GM19397 (cell line): ENCODE measurements around the gene ZNF771.

ENCODE experiments used
- ATAC-seq: cut with Tn5 transposase; IDR thresholded peaks from one replicate; pipeline ENCODE4 v1.9.1; 2021; ENCODE audit warnings: mild to moderate bottlenecking, moderate library complexity; ENCODE audit not compliant: unreplicated experiment

Gene ZNF771

GRCh38 chr16:30407102-30407803 lies at the start of gene ZNF771:
Gene ZNF771, plus strand, starts transcription at chr16:30407606. Its CDS starts 448 bp downstream, at chr16:30408054.
- ATAC-seq, result peak; percentile 76

DNA sequence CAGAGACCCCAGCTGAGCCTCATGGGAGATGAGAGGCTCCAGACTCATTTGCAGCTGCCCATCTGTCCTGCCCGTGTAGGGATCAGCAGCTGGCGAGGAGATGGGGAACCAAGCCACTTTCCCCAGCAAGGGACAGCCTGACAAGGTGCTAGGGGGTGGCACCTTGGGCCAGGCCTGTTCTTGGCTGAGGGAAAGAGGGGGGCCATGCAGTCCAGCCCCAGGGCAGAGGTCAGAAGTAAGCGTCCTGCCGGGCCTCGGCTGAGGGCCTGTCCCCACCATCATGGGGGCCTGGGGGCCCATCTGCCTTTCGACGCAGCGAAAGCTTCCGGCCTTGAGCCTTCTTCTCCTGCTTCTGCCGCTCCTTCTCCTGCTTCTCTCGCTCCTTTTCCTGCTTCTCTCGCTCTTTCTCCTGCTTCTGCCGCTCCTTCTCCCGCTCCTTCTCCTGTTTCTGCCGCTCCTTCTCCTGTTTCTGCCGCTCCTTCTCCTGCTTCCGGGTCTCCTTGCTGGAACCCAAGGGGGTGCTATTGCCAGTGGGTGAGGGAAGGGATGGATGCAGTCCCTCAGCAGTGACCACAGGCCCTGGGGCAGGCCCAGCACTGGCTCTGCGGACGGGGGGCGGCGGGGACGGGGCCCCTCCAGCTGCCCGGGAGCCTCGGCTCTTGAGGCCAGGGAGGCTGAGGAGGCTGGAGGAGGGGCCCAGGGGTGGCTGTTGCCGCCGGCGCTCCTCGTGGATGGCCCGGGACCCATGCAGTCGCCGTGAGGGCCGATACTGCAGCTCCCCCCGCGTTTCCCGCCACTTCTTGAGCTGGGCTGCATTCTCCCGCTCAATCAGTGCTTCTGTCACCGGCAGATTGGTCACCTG lies 49.5 kb upstream of the ZNF771 start:
- ATAC-seq, result no peak

GRCh38 chr16:30358577-30358936 lies 48.8 kb upstream of the ZNF771 start:
- ATAC-seq, result no peak

- no peak for ATAC-seq
These were observed 48.2 kb upstream of the ZNF771 start for GRCh38 chr16:30358990-30359870.

- ATAC-seq, result no peak
These were observed 47.6 kb upstream of the ZNF771 start for GRCh38 chr16:30359871-30360170.

GRCh38 chr16:30361180-30361579 lies 46.2 kb upstream of the ZNF771 start:
- no peak for ATAC-seq

DNA sequence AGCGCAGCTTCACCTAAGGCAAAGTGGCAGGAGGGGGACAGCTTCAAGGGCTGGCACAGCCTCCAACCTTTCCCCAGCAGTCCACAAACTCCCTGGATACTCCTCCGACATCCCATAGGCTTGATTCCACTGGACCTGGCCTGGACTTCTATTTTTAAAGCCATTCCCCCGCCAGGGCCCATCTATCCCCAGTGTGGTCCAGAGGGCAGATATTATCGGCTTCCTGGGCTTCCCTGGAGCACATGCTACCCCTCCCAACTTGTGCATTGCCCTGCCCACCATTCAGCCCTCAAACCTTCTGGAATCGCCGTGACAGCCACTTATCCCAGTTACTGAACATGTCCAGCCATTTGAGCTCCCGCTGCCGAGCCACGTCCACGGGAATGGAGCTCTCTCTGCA lies 42.2 kb upstream of the ZNF771 start:
- no peak for ATAC-seq

- ATAC-seq, result no peak
These were observed 40.9 kb upstream of the ZNF771 start for GRCh38 chr16:30366511-30366910.

- no peak for ATAC-seq
These were observed 39.9 kb upstream of the ZNF771 start for GRCh38 chr16:30367349-30368009.

- ATAC-seq, result no peak
These were observed 39.1 kb upstream of the ZNF771 start for GRCh38 chr16:30368122-30368791.

GRCh38 chr16:30368792-30369090 lies 38.7 kb upstream of the ZNF771 start:
- no peak for ATAC-seq

GRCh38 chr16:30369091-30369937 lies 38.1 kb upstream of the ZNF771 start:
- ATAC-seq, result no peak

- peak; percentile 20 for ATAC-seq
These were observed 37.4 kb upstream of the ZNF771 start for GRCh38 chr16:30369938-30370455.

GRCh38 chr16:30370456-30371247 lies 36.8 kb upstream of the ZNF771 start, which contains the start of gene TBC1D10B:
Gene TBC1D10B, minus strand, starts transcription at chr16:30370494. Its CDS starts 311 bp downstream, at chr16:30370183.
- peak; percentile 71 for ATAC-seq

GRCh38 chr16:30371248-30371816 lies 36.1 kb upstream of the ZNF771 start:
- no peak for ATAC-seq

GRCh38 chr16:30372038-30372712 lies 35.2 kb upstream of the ZNF771 start:
- ATAC-seq, result no peak

- ATAC-seq, result no peak
These were observed 34.7 kb upstream of the ZNF771 start for GRCh38 chr16:30372725-30373124.

GRCh38 chr16:30374538-30374937 lies 32.9 kb upstream of the ZNF771 start, which contains the start of gene MYL11:
Gene MYL11, plus strand, starts transcription at chr16:30374802. Its CDS starts 56 bp downstream, at chr16:30374858.
- no peak for ATAC-seq
